Liver (tissue), 9 donors: Measurements from ENCODE around the gene RAB6A. TPM values are rescaled to one million over a fixed set of nuclear protein-coding genes. Genes with fewer than 3 reads are reported as not detected.

Source experiments
- DNase-seq: peaks from one replicate; pipeline ENCODE4 v3.0.0-alpha.2; 2017; ENCODE audit warnings: low spot score
- H3K27ac ChIP-seq, 2 donors: one replicate each; pipeline ENCODE4 v1.7.0; 2013; ENCODE audit warnings: inconsistent platforms in 2 of 2, low read length in 2 of 2, control low read depth in 1 of 2, low read depth in 1 of 2, mild to moderate bottlenecking in 1 of 2
- H3K27me3 ChIP-seq, 4 donors: one replicate each; pipeline versions ENCODE4 v1.6.1 to v1.7.0; 2013; ENCODE audit warnings: low read length in 3 of 4, inconsistent platforms in 1 of 4, mild to moderate bottlenecking in 1 of 4, moderate library complexity in 1 of 4; ENCODE audit not compliant: control insufficient read depth in 4 of 4, insufficient read depth in 4 of 4
- H3K36me3 ChIP-seq, 4 donors: one replicate each; pipeline versions ENCODE4 v1.6.1 to v1.7.0; 2013; ENCODE audit warnings: low read length in 3 of 4, mild to moderate bottlenecking in 3 of 4, low read depth in 1 of 4, moderate library complexity in 1 of 4; ENCODE audit not compliant: control insufficient read depth in 4 of 4, insufficient read depth in 3 of 4
- H3K4me1 ChIP-seq, 4 donors: one replicate each; pipeline versions ENCODE4 v1.6.1 to v1.7.0; 2013; ENCODE audit warnings: low read length in 3 of 4, mild to moderate bottlenecking in 3 of 4, moderate library complexity in 1 of 4; ENCODE audit not compliant: control insufficient read depth in 4 of 4, insufficient read depth in 4 of 4
- H3K4me3 ChIP-seq, 3 donors: one replicate each; pipeline versions ENCODE4 v1.6.1 to v1.7.0; 2013; ENCODE audit warnings: low read length in 3 of 3, control low read depth in 1 of 3, low read depth in 1 of 3, mild to moderate bottlenecking in 1 of 3
- H3K9ac ChIP-seq, 2 donors: one replicate each; pipeline ENCODE4 v1.7.0; 2013; ENCODE audit warnings: low read length in 2 of 2, mild to moderate bottlenecking in 2 of 2, moderate library complexity in 2 of 2, control low read depth in 1 of 2, low read depth in 1 of 2
- H3K9me3 ChIP-seq, 4 donors: one replicate each; pipeline versions ENCODE4 v1.6.1 to v1.7.0; 2013; ENCODE audit warnings: low read length in 3 of 4; ENCODE audit not compliant: control insufficient read depth in 4 of 4
- EGR1 ChIP-seq, 2 donors: IDR thresholded peaks; 2 replicates each; pipeline ENCODE4 v1.6.1; 2016 to 2018; ENCODE audit warnings: antibody characterized with exemption in 2 of 2, low read depth in 2 of 2
- FOXA1 ChIP-seq: IDR thresholded peaks from 2 replicates; pipeline ENCODE4 v1.6.1; 2016; ENCODE audit warnings: antibody characterized with exemption
- FOXA2 ChIP-seq: IDR thresholded peaks from 2 replicates; pipeline ENCODE4 v1.6.1; 2016; ENCODE audit warnings: antibody characterized with exemption
- GABPA ChIP-seq, 2 donors: IDR thresholded peaks in 1 of 2; conservative IDR thresholded peaks in 1 of 2; 2 replicates each; pipeline ENCODE4 v1.6.1; 2016; ENCODE audit warnings: antibody characterized with exemption in 2 of 2, mild to moderate bottlenecking in 1 of 2, moderate library complexity in 1 of 2
- HNF4A ChIP-seq, 2 donors: conservative IDR thresholded peaks; 2 replicates each; pipeline ENCODE4 v1.6.1; 2016; ENCODE audit warnings: antibody characterized with exemption in 2 of 2, mild to moderate bottlenecking in 2 of 2
- HNF4G ChIP-seq: IDR thresholded peaks from 2 replicates; pipeline ENCODE4 v1.6.1; 2016; ENCODE audit warnings: antibody characterized with exemption
- JUND ChIP-seq, 2 donors: IDR thresholded peaks; 2 replicates each; pipeline ENCODE4 v1.6.1; 2016; ENCODE audit warnings: antibody characterized with exemption in 2 of 2
- NR2F2 ChIP-seq: IDR thresholded peaks from 2 replicates; pipeline ENCODE4 v1.6.1; 2016; ENCODE audit warnings: antibody characterized with exemption
- RAD21 ChIP-seq, 2 donors: IDR thresholded peaks; 2 replicates each; pipeline ENCODE4 v1.6.1; 2016; ENCODE audit warnings: antibody characterized with exemption in 2 of 2, mild to moderate bottlenecking in 2 of 2
- REST ChIP-seq: IDR thresholded peaks from 2 replicates; pipeline ENCODE4 v1.6.1; 2016; ENCODE audit warnings: antibody characterized with exemption, mild to moderate bottlenecking
- RXRA ChIP-seq, 2 donors: IDR thresholded peaks; 2 replicates each; pipeline ENCODE4 v1.6.1; 2017 to 2018; ENCODE audit warnings: antibody characterized with exemption in 2 of 2, mild to moderate bottlenecking in 1 of 2
- SP1 ChIP-seq: IDR thresholded peaks from 2 replicates; pipeline ENCODE4 v1.6.1; 2018; ENCODE audit warnings: antibody characterized with exemption, mild to moderate bottlenecking
- TAF1 ChIP-seq: conservative IDR thresholded peaks from 2 replicates; pipeline ENCODE4 v1.6.1; 2016; ENCODE audit warnings: antibody characterized with exemption, mild to moderate bottlenecking
- YY1 ChIP-seq: IDR thresholded peaks from 2 replicates; pipeline ENCODE4 v1.6.1; 2016; ENCODE audit warnings: antibody characterized with exemption, mild to moderate bottlenecking
- WGBS: extraction: QIAGEN DNeasy Blood & Tissue Kit; methylation state at CpG from one replicate; pipeline ENCODE4 v1.1.7; 2013; 5-methylcytosine and 5-hydroxymethylcytosine counted together
- polyA plus RNA-seq, 2 donors: library from polyadenylated mRNA; stranded (reverse) in 1 of 2; unstranded in 1 of 2; fragments of 200-250 nt in 1 of 2; fragments of >200 nt in 1 of 2; fragmentation: Nextera tagmentation in 1 of 2; extraction: Ambion mirVana in 1 of 2; gene quantifications; one replicate each; pipeline versions ENCODE4 v1.2.1 to v1.2.3, GENCODE V29; 2013 to 2015
- total RNA-seq, 2 donors: library from RNA; depleted of rRNA; stranded (reverse); fragments of >200 nt; gene quantifications; one replicate each; pipeline ENCODE4 v1.2.3, GENCODE V29; 2014
- TF ChIP-seq, protein P1 (sequence below): IDR thresholded peaks from 2 replicates; pipeline ENCODE4 v1.6.1; 2016; ENCODE audit warnings: antibody characterized with exemption
- TF ChIP-seq, protein P2 (sequence below): IDR thresholded peaks from 2 replicates; pipeline ENCODE4 v1.6.1; 2016; ENCODE audit warnings: antibody characterized with exemption
- TF ChIP-seq, protein P3 (sequence below): fragments of 150-350 bp; IDR thresholded peaks from 2 replicates; pipeline ENCODE4 v1.5.1; 2017; ENCODE audit warnings: improper control_type of control experiment, low read depth, low read length; ENCODE audit not compliant: missing input control
- donor health status: healthy.
- donor health status: healthy.
- donor health status: healthy.
- donor health status: healthy.
- donor health status: healthy.

RAB6A gene
- total and polyA plus RNA-seq, 4 donors, result 36.0 to 165 (median 51.5) TPM

- DNase-seq, result no peak
- 91% methylated on average over 5 of the region's 5 CpGs for WGBS
- TF ChIP-seq HNF4A (conservative IDR thresholded peaks at IDR 0.05) (peak; percentile 22 to 55), GABPA (IDR thresholded peaks at IDR 0.05 in 1 of 2, conservative IDR thresholded peaks at IDR 0.05 in 1 of 2) (no peak), YY1 (peak; percentile 12)
- H3K4me1 ChIP-seq, result peaks cover 0 to 3% (median 0%) of the 10 kb centered on the region in 4 donors
- H3K4me3 ChIP-seq, result no peak overlapping the region
- H3K27me3 ChIP-seq, result no peaks in the 10 kb centered on the region
- H3K36me3 ChIP-seq, result no peaks in the 10 kb centered on the region
- no peak overlapping the region for H3K9ac ChIP-seq
- peak overlapping the region; percentile 28 to 51 for H3K27ac ChIP-seq
- H3K9me3 ChIP-seq, result no peaks in the 10 kb centered on the region
These were observed 22.7 kb upstream of the RAB6A start for GRCh38 chr11:73783483-73784020.

GRCh38 chr11:73781303-73781702 is 20.4 kb upstream of the RAB6A start:
- no peak overlapping the region for H3K9ac ChIP-seq
- no peaks in the 10 kb centered on the region for H3K27me3 ChIP-seq
- 97% methylated on average over 6 of the region's 6 CpGs for WGBS
- no peak for DNase-seq
- no peaks in the 10 kb centered on the region for H3K36me3 ChIP-seq
- H3K9me3 ChIP-seq, result no peaks in the 10 kb centered on the region
- H3K4me1 ChIP-seq, result no peaks in the 10 kb centered on the region
- H3K27ac ChIP-seq, result no peak overlapping the region
- TF ChIP-seq HNF4A (conservative IDR thresholded peaks at IDR 0.05) (no peak), EGR1 (IDR thresholded peaks at IDR 0.05; ENCODE audit: low read depth in 2 of 2) (no peak), RXRA (IDR thresholded peaks at IDR 0.05) (no peak), NR2F2 (no peak), FOXA1 (no peak), FOXA2 (no peak)
- TF ChIP-seq, protein P1, sequence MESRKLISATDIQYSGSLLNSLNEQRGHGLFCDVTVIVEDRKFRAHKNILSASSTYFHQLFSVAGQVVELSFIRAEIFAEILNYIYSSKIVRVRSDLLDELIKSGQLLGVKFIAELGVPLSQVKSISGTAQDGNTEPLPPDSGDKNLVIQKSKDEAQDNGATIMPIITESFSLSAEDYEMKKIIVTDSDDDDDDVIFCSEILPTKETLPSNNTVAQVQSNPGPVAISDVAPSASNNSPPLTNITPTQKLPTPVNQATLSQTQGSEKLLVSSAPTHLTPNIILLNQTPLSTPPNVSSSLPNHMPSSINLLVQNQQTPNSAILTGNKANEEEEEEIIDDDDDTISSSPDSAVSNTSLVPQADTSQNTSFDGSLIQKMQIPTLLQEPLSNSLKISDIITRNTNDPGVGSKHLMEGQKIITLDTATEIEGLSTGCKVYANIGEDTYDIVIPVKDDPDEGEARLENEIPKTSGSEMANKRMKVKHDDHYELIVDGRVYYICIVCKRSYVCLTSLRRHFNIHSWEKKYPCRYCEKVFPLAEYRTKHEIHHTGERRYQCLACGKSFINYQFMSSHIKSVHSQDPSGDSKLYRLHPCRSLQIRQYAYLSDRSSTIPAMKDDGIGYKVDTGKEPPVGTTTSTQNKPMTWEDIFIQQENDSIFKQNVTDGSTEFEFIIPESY, result no peak
- H3K4me3 ChIP-seq, result no peak overlapping the region

GRCh38 chr11:73779084-73779902 is 18.4 kb upstream of the RAB6A start:
- H3K4me1 ChIP-seq, result no peaks in the 10 kb centered on the region
- no peaks in the 10 kb centered on the region for H3K36me3 ChIP-seq
- H3K9ac ChIP-seq, result peak overlapping the region; percentile 59 to 99
- no peaks in the 10 kb centered on the region for H3K27me3 ChIP-seq
- H3K4me3 ChIP-seq, result peak overlapping the region; percentile 47 to 76 (median 52)
- H3K9me3 ChIP-seq, result no peaks in the 10 kb centered on the region
- peak; percentile 96 for DNase-seq
- peak overlapping the region; percentile 75 to 95 for H3K27ac ChIP-seq
- under 1% methylated on average over 30 of the region's 30 CpGs for WGBS
- TF ChIP-seq HNF4A (conservative IDR thresholded peaks at IDR 0.05) (peak; percentile 96 to 99), RAD21 (IDR thresholded peaks at IDR 0.05) (peak in 1 of 2 donors; percentile 57), FOXA2 (peak; percentile 29), JUND (IDR thresholded peaks at IDR 0.05) (peak; percentile 100), TAF1 (peak; percentile 68), EGR1 (IDR thresholded peaks at IDR 0.05; ENCODE audit: low read depth in 2 of 2) (no peak), SP1 (peak; percentile 98), REST (peak; percentile 87), HNF4G (peak; percentile 87), FOXA1 (no peak)
- TF ChIP-seq, protein P2, sequence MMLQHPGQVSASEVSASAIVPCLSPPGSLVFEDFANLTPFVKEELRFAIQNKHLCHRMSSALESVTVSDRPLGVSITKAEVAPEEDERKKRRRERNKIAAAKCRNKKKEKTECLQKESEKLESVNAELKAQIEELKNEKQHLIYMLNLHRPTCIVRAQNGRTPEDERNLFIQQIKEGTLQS, result peak; percentile 96
- TF ChIP-seq, protein P3, sequence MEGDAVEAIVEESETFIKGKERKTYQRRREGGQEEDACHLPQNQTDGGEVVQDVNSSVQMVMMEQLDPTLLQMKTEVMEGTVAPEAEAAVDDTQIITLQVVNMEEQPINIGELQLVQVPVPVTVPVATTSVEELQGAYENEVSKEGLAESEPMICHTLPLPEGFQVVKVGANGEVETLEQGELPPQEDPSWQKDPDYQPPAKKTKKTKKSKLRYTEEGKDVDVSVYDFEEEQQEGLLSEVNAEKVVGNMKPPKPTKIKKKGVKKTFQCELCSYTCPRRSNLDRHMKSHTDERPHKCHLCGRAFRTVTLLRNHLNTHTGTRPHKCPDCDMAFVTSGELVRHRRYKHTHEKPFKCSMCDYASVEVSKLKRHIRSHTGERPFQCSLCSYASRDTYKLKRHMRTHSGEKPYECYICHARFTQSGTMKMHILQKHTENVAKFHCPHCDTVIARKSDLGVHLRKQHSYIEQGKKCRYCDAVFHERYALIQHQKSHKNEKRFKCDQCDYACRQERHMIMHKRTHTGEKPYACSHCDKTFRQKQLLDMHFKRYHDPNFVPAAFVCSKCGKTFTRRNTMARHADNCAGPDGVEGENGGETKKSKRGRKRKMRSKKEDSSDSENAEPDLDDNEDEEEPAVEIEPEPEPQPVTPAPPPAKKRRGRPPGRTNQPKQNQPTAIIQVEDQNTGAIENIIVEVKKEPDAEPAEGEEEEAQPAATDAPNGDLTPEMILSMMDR, result no peak
